ENCODE data around the gene DTNB. TPM values are rescaled to one million over a fixed set of nuclear protein-coding genes. Genes with fewer than 3 reads are reported as not detected.

Gene DTNB
- total and polyA plus RNA-seq, 10 of the 15 experiments (the other 5 are each of a cell fraction or from before 2014, with no cell fraction given) = 4.5 to 30.6 (median 11.9) TPM

- Histone ChIP-seq H3K4me2 (ENCODE audit: control insufficient read depth, insufficient read depth) (no peak overlapping the region), H3K9ac (ENCODE audit: control insufficient read depth, insufficient read depth, low read length) (no peak overlapping the region), H2AFZ (ENCODE audit: control insufficient read depth, low read depth, low read length) (no peak overlapping the region), H4K20me1 (ENCODE audit: control insufficient read depth, insufficient read depth) (no peaks in the 10 kb centered on the region), H3K4me3 (no peak overlapping the region), H3K79me2 (ENCODE audit: control insufficient read depth, insufficient read depth, low read length) (no peaks in the 10 kb centered on the region), H3K27ac (ENCODE audit: control insufficient read depth, insufficient read depth) (no peak overlapping the region), H3K36me3 (ENCODE audit: control insufficient read depth in 2 of 2, insufficient read depth in 2 of 2, low read length in 1 of 2) (no peaks in the 10 kb centered on the region), H3K27me3 (replicated peaks in 1 of 2; ENCODE audit: control insufficient read depth in 2 of 2, insufficient read depth in 2 of 2, low read length in 1 of 2) (no peaks in the 10 kb centered on the region), H3K4me1 (ENCODE audit: control insufficient read depth, insufficient read depth, low read length) (no peaks in the 10 kb centered on the region), H3K9me3 (replicated peaks; ENCODE audit: control insufficient read depth, insufficient read depth, low read length) (no peaks in the 10 kb centered on the region; the same call in 2 of the 3 replicates)
- FAIRE-seq (no peak), ATAC-seq (no peak), DNase-seq (ENCODE audit: low read depth, low spot score) (no peak)
- ChIA-PET SMC1A (ENCODE audit: uncharacterized antibody, unreplicated experiment) (no interaction called here), CTCF (no interaction called here), RAD21 (ENCODE audit: unreplicated experiment) (no interaction called here), POLR2A (interaction anchor here (0.7 kb wide), 1 partner anchor 204 kb away, joined by 5 read pairs; no protein-coding TSS in a partner anchor)
- no TSS peak for BruUV-seq (replicated peaks)
- TF ChIP-seq ZBED1 (IDR thresholded peaks at IDR 0.05; ENCODE audit: borderline replicate concordance) (no peak), SMC3 (IDR thresholded peaks at IDR 0.05; ENCODE audit: borderline replicate concordance, low read length) (no peak), CHD1 (IDR thresholded peaks at IDR 0.05; ENCODE audit: low read depth, low read length) (no peak), BMI1 (IDR thresholded peaks at IDR 0.05; ENCODE audit: borderline replicate concordance) (no peak), BCL3 (IDR thresholded peaks at IDR 0.05; ENCODE audit: borderline replicate concordance, insufficient read depth, low read depth, low read length, poor library complexity, severe bottlenecking) (no peak), ZBTB40 (IDR thresholded peaks at IDR 0.05; ENCODE audit: borderline replicate concordance) (no peak), HDAC2 (IDR thresholded peaks at IDR 0.05) (no peak), E2F8 (IDR thresholded peaks at IDR 0.05; ENCODE audit: low read depth, partially characterized antibody) (no peak), NR2C2 (IDR thresholded peaks at IDR 0.05; ENCODE audit: borderline replicate concordance, control insufficient read depth, insufficient read length, low read depth) (no peak)
- intact Hi-C loops (cut with micrococcal nuclease; ENCODE audit: unreplicated experiment) = no loop called here
- in situ Hi-C loops (cut with MboI) = no loop called here
- 80% methylated on average over 2 of the region's 2 CpGs for WGBS (ENCODE audit: insufficient coverage, insufficient replicate concordance, low lambda C conversion rate, missing lambda C conversion rate)
Observed at GRCh38 chr2:25532521-25532920, 140.9 kb downstream of the DTNB start.

Data from GM12878 (cell line).